HepG2 (cell line): ENCODE results near the gene SAP130. TPM values are rescaled to one million over a fixed set of nuclear protein-coding genes. Genes with fewer than 3 reads are reported as not detected.
A peak's percentile ranks its signal among the peaks of the same experiment; 100 is the strongest.

ENCODE experiments used
- CCDC6 ChIP-seq: sonication (generic); formaldehyde crosslinking; IDR thresholded peaks from 2 replicates; pipeline ENCODE4 v1.8.1; 2022; ENCODE audit warnings: mild to moderate bottlenecking, missing genetic modification reagents, moderate library complexity
- GATAD2A ChIP-seq: IDR thresholded peaks from 2 replicates; pipeline ENCODE4 v1.6.1; 2016
- HMGXB3 ChIP-seq: sonication (generic); formaldehyde crosslinking; IDR thresholded peaks from 2 replicates; pipeline ENCODE4 v1.4.0; 2020; ENCODE audit warnings: missing genetic modification reagents, borderline replicate concordance
- ISX ChIP-seq: sonication (generic); formaldehyde crosslinking; conservative IDR thresholded peaks from 2 replicates; pipeline ENCODE4 v1.5.0; 2020; ENCODE audit warnings: missing genetic modification reagents
- NFKBIZ ChIP-seq: IDR thresholded peaks from 2 replicates; pipeline ENCODE4 v1.6.1; 2018; ENCODE audit warnings: missing genetic modification reagents, missing compliant biosample characterization
- PAXIP1 ChIP-seq: sonication (generic); formaldehyde crosslinking; conservative IDR thresholded peaks from 2 replicates; pipeline ENCODE4 v1.4.0; 2020; ENCODE audit warnings: mild to moderate bottlenecking, missing genetic modification reagents, moderate library complexity
- ZNF704 ChIP-seq: sonication (generic); formaldehyde crosslinking; IDR thresholded peaks from 2 replicates; pipeline ENCODE4 v1.8.1; 2023; ENCODE audit warnings: mild to moderate bottlenecking, inconsistent platforms, moderate library complexity, missing genetic modification reagents, borderline replicate concordance
- polyA plus RNA-seq, 8 experiments: library from polyadenylated mRNA; depleted of rRNA in 3 of 8; stranded (reverse) in 7 of 8; unstranded in 1 of 8; fragments of >200 nt; fragmentation: Illumina TruSeq in 4 of 8; extraction: Trizol in 4 of 8; gene quantifications; 2 replicates each; pipeline versions ENCODE4 v1.2.1 to v1.2.3, GENCODE V29; 2011 to 2016; ENCODE audit warnings: low read depth in 4 of 8, missing spikeins in 1 of 8, mixed read lengths in 1 of 8; ENCODE audit not compliant: insufficient read depth in 1 of 8
- total RNA-seq, 5 experiments: library from RNA; depleted of rRNA; stranded (reverse); fragments of >200 nt; fragmentation: Illumina TruSeq; extraction: Trizol; gene quantifications; 2 replicates each; pipeline ENCODE4 v1.2.3, GENCODE V29; 2016; ENCODE audit warnings: low read depth in 1 of 5
- TF ChIP-seq, protein P1 (sequence below): sonication (generic); formaldehyde crosslinking; IDR thresholded peaks from one replicate; pipeline ENCODE4 v1.5.1; 2020; ENCODE audit warnings: mild to moderate bottlenecking, missing genetic modification reagents; ENCODE audit errors: not compliant biosample characterization
- TF ChIP-seq, protein P2 (sequence below): IDR thresholded peaks from 2 replicates; pipeline ENCODE4 v1.6.1; 2012; ENCODE audit warnings: inconsistent platforms

The SAP130 gene
- total and polyA plus RNA-seq, 2 of the 13 experiments (the other 11 are each of a cell fraction or from before 2014, with no cell fraction given): 11.1 to 18.6 TPM

GRCh38 chr2:128027801-128028667, at the start of gene SAP130 (continued):
- peak; percentile 98 for TF ChIP-seq HMGXB3 (CRISPR knock-in tag)
- TF ChIP-seq GATAD2A (CRISPR knock-in tag): peak; percentile 37; the same call in 1 of the 2 replicates
- no peak for TF ChIP-seq NFKBIZ (CRISPR knock-in tag)
- peak; percentile 57; the same call in 1 of the 2 replicates for TF ChIP-seq PAXIP1
- TF ChIP-seq, protein P1, sequence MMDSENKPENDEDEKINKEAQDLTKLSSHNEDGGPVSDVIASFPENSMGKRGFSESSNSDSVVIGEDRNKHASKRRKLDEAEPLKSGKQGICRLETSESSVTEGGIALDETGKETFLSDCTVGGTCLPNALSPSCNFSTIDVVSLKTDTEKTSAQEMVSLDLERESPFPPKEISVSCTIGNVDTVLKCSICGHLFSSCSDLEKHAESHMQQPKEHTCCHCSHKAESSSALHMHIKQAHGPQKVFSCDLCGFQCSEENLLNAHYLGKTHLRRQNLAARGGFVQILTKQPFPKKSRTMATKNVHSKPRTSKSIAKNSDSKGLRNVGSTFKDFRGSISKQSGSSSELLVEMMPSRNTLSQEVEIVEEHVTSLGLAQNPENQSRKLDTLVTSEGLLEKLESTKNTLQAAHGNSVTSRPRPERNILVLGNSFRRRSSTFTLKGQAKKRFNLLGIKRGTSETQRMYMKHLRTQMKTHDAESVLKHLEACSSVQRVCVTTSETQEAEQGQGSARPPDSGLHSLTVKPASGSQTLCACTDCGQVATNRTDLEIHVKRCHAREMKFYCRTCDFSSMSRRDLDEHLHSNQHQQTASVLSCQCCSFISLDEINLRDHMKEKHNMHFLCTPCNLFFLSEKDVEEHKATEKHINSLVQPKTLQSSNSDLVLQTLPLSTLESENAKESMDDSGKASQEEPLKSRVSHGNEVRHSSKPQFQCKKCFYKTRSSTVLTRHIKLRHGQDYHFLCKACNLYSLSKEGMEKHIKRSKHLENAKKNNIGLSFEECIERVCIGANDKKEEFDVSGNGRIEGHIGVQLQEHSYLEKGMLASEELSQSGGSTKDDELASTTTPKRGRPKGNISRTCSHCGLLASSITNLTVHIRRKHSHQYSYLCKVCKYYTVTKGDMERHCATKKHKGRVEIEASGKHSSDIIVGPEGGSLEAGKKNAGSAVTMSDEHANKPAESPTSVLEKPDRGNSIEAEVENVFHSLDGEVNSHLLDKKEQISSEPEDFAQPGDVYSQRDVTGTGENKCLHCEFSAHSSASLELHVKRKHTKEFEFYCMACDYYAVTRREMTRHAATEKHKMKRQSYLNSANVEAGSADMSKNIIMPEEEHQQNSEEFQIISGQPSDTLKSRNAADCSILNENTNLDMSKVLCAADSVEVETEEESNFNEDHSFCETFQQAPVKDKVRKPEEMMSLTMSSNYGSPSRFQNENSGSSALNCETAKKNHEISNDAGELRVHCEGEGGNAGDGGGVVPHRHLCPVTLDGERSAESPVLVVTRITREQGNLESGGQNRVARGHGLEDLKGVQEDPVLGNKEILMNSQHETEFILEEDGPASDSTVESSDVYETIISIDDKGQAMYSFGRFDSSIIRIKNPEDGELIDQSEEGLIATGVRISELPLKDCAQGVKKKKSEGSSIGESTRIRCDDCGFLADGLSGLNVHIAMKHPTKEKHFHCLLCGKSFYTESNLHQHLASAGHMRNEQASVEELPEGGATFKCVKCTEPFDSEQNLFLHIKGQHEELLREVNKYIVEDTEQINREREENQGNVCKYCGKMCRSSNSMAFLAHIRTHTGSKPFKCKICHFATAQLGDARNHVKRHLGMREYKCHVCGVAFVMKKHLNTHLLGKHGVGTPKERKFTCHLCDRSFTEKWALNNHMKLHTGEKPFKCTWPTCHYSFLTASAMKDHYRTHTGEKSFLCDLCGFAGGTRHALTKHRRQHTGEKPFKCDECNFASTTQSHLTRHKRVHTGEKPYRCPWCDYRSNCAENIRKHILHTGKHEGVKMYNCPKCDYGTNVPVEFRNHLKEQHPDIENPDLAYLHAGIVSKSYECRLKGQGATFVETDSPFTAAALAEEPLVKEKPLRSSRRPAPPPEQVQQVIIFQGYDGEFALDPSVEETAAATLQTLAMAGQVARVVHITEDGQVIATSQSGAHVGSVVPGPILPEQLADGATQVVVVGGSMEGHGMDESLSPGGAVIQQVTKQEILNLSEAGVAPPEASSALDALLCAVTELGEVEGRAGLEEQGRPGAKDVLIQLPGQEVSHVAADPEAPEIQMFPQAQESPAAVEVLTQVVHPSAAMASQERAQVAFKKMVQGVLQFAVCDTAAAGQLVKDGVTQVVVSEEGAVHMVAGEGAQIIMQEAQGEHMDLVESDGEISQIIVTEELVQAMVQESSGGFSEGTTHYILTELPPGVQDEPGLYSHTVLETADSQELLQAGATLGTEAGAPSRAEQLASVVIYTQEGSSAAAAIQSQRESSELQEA (CRISPR knock-in tag): peak; percentile 65
- no peak; the same call in none of the 2 replicates for TF ChIP-seq CCDC6 (CRISPR knock-in tag)
- TF ChIP-seq, protein P2, sequence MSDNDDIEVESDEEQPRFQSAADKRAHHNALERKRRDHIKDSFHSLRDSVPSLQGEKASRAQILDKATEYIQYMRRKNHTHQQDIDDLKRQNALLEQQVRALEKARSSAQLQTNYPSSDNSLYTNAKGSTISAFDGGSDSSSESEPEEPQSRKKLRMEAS: peak; percentile 63
- TF ChIP-seq ZNF704 (CRISPR knock-in tag): peak; percentile 65; the same call in 1 of the 2 replicates
- no peak; the same call in 1 of the 2 replicates for TF ChIP-seq ISX (CRISPR knock-in tag)
